GM21619 (cell line): ENCODE measurements around the gene NAB2.
"Not testable (repeated sequence)": the region's sequence is repeated elsewhere in the genome, so short reads cannot be mapped to it uniquely, and the experiment has no call there.

Source experiments
- ATAC-seq: cut with Tn5 transposase; IDR thresholded peaks from one replicate; pipeline ENCODE4 v1.9.1; 2021; ENCODE audit not compliant: unreplicated experiment

NAB2 gene

DNA sequence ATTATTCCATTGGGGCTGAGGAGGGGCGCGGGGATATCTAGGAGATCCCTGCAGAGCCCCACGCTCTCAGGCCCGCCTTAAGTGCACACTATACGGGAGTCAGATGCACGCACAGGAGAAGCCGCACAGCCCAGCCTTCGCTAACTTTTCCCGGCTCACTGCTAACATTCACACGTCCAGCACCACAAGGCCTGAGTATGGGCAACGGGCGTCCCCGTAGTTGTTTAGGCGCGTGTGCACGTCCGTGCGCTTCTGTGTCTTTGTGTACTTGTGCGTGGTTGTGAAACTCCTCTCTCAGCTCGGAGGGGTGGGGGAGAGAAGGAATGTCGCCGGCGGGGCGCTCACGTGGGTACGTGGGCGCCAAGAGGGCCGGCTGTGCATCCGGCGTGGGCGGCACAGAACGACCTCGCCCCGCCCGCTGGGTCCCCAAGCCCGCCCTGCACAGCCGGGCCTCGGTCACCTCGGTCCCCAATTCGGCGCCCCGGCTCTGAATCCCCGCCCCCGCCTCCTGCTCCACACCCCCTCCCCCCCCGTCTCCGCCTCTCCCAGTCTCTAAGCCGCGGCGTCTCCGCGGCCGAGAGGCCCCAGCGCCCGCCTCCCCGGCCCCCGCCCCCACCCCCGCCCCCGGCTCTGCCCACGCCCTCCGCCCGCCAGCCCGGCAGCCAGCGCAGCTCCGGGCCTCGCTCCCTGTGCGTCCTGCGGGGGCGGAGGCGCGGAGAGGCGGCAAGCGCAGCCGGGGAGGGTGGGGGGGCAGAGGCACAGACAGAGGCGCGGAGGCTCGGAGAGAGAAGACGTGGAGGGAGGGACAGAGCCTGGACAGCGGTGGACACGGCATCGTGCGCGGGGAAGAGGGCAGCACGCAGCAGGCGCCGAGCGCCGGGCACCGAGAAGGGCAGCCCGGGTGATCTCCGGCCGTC is at the start of gene NAB2:
Gene NAB2 (plus strand): TSS at position 761 of the 917 bp plus-strand sequence. CDS start 158 bp downstream, outside the sequence.
- peak; percentile 58 for ATAC-seq

DNA sequence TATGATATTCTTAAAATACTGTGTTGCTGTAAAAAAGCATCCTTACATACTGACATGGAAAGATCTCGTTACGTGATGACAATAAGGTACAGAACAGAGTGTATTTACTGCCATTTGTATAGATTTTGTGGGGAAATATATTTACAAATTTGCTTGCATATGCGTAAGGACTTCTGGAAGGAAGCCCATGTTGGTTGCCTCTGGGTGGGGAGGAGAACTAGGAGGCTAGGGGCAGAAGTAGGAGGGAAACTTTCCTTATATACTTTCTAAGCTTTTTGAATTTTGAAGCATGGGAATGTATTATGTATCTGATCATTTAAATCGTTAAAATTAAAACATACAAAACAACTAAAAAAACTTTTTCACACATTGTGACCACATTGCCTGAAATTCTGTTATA is 48.7 kb upstream of the NAB2 start:
- no peak for ATAC-seq

DNA sequence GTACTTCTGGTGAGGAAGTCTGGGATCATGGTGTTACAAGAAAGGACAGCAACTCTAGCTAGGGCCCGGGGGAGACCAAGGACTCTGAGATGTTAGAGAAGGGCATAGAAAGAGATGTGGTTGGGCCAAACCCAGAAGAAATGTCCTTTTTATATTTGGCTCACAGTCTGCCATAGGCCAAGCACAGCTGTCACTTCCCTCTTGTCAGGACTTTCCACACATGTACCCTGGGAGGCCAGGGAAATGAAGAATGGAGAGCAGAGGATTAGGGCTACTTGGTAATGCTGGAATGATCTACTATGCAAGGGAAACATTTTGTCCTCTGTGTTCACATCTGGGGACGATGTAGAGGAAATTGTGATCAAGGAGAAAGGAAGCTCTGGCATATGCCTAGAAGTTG is 48.2 kb upstream of the NAB2 start:
- ATAC-seq = no peak

DNA sequence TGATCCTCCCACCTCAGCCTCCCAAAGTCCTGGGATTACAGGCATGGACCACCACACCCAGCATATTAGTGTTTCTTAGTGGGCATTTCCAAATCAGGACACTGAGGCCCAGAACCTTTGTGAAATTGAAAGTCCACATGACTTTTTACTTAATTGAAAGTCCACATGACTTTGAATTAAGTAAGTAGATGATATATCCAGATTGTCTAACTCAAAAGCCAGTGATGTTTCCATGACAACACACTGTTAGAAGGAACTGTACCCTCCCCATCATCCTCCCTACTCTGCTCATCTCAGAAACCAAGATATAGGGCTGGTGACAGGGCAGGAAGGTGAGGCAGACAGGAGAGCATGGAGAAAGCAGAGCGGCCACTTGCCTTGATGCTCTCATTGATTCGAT is 46.2 kb upstream of the NAB2 start:
- no peak for ATAC-seq

- ATAC-seq = no peak
Measured at GRCh38 chr12:57044468-57044867, 44.4 kb upstream of the NAB2 start.

- ATAC-seq = no peak
Measured at GRCh38 chr12:57044889-57045288, 44.0 kb upstream of the NAB2 start.

DNA sequence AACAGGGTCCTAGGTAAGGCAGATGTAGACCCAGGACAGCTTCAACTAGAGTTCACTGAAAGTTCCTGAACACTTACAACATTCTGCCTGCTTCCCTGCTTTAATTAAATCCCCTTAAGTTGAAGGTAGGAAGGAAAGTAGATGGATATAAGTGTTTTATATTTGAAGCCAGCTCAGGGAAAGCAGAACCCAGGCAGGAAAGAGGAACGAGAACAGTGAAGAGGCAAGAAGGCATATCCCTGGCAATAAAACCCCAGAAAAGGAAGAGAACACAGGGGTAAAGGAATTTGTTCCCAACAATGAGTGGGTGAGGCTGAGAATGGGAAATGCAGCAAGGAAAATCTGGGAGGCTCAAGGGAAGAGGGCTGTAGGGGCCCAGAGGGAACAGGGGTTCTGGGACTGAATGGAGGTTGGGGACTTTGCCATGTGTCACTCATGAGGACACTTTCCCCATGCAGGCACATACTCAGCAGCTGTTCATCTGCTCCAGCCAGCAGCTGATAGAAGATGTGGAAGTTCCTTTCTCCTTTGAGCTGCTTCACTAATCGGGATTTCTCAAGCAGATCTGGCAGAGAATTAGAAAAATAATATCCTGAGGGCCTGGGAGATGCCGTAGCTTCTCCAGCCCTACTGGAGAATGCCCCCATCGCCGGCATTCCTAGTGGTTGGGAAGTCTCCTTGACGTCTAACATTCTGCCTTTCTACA is 42.7 kb upstream of the NAB2 start:
- no peak for ATAC-seq

GRCh38 chr12:57046947-57047890 is 41.7 kb upstream of the NAB2 start:
- no peak for ATAC-seq

- no peak for ATAC-seq
Measured at GRCh38 chr12:57047981-57048380, 40.9 kb upstream of the NAB2 start.

DNA sequence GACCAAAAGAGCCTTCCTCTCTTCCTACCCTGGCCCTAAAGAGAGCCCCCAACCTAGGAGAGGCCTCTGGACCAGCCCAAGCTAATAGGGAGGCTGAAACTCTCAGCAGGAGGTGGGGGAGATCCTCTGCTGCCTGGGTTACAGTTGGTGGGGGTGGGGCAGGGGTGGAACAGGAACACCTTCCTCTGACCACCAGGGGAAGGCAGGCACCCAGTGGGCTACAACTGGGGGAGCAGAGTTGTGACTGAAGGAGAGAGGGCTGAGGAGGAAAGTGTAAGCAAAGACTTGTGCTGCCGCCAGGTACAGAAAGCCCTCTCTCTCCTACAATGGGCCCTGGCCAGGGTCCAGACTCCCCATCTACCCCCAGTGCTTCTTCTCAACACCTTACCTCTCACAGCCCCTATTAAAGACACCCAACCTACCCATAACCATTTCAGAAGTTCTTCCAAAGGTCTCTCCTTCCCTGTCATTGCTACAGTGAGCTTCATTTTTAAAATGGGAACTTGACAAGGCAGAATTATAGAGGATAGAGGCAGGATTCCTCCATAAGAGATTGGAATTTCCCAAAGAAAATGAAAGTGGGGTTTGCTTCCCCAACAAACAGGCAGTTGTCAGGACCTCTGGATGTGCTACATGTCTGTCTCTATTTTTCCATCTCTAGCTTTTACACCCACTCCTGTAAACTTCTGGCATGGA is 40.3 kb upstream of the NAB2 start:
- ATAC-seq = no peak

- no peak for ATAC-seq
Measured at GRCh38 chr12:57049119-57049446, 39.8 kb upstream of the NAB2 start.

DNA sequence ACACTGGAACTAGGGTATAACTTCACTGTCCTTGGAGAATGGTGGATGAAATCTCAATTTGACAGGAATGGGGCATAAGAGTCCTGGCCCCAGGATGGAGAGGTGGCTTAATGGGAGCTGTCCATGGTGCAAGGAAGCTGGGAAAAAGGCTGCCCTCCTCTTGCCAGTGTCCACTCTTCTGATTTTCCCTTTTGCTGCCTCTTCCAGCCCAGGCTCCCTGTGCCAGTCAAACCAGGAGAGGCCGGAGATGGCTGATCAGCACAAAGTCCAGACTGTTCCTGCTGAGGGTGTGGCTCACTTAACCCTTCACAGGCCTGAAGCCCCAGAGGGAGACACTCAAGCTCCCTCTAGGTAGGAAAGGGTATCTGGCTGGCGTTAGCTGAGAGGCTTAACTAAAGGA is 39.0 kb upstream of the NAB2 start, which contains the start of gene MYO1A:
Gene MYO1A (minus strand): TSS at position 240 of the 400 bp plus-strand sequence. CDS start 1,806 bp downstream, outside the sequence.
- ATAC-seq = no peak

DNA sequence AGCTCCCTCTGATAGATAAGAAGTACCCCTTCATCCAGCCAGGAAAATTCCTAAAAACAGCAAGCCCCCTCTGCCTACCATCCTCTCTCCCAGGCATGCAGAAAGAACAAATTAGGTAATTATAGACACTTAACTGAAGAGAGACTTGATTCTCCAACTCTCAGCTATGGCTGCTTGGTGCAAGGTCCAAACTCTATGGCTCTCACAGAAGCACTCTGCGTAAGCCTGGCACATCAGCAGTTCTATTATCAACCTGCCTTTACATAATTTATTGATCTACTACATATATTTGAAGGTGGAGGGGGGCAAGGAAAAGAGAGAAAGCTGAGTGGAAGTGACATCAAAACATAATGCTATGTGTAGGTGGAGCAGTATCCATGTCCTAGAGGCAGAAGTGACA is 37.9 kb upstream of the NAB2 start:
- no peak for ATAC-seq

- ATAC-seq = not testable (repeated sequence)
Measured at GRCh38 chr12:57053146-57053545, 35.8 kb upstream of the NAB2 start.

GRCh38 chr12:57053901-57054300 is 35.0 kb upstream of the NAB2 start:
- not testable (repeated sequence) for ATAC-seq

DNA sequence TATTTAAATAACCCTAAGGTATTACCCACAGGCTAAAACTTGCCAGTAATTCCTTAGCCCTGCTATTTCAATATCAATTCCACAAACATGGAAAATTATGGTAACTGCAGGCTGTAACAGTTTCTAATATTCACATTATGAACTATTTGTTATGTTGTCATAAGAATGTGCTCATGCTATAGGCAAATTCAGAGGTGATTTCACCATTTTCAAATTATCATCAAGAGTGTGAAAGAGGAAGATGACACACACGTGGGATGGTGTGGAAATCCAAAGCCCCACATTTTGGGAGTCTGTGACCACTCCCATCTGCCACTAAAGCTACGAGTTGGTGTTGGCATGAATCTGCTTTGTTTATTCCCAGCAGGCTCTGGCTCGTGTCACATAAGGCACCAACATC is 33.1 kb upstream of the NAB2 start:
- ATAC-seq = no peak

GRCh38 chr12:57057067-57057751 is 31.7 kb upstream of the NAB2 start:
- no peak for ATAC-seq

- peak; percentile 57 for ATAC-seq
Measured at GRCh38 chr12:57058454-57058853, 30.5 kb upstream of the NAB2 start.

GRCh38 chr12:57063991-57064685 is 24.8 kb upstream of the NAB2 start:
- peak; percentile 86 for ATAC-seq
